GM18909 (cell line): Measurements from ENCODE around the gene SORBS1.

Experiments used
- ATAC-seq: cut with Tn5 transposase; IDR thresholded peaks from one replicate; pipeline ENCODE4 v1.9.1; 2021; ENCODE audit warnings: mild to moderate bottlenecking; ENCODE audit not compliant: unreplicated experiment, poor library complexity

The SORBS1 gene

DNA sequence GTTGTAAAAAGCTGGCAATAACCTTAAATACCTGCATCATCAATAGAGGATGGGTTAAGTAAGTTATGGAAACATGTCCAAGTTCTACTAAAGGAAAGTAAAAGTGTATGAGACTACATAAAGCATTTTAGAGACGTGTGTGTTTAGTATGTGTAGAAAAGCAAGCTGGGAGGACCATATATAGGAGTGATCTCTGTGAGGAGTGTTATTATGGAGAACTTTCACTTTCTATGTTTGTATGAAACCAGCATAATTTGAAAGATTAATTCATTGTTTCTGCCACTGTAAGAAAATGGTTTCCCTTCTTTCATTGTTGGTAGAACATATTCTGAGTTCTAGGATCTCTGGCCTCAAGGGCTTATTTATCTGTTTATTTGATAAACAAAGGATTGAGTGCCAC lies 251.2 kb downstream of the SORBS1 start:
- peak; percentile 48 for ATAC-seq

- no peak for ATAC-seq
These were observed 252.5 kb downstream of the SORBS1 start for GRCh38 chr10:95308389-95309302.

- no peak for ATAC-seq
These were observed 254.3 kb downstream of the SORBS1 start for GRCh38 chr10:95306851-95307250.

- no peak for ATAC-seq
These were observed 254.9 kb downstream of the SORBS1 start for GRCh38 chr10:95306318-95306650.

DNA sequence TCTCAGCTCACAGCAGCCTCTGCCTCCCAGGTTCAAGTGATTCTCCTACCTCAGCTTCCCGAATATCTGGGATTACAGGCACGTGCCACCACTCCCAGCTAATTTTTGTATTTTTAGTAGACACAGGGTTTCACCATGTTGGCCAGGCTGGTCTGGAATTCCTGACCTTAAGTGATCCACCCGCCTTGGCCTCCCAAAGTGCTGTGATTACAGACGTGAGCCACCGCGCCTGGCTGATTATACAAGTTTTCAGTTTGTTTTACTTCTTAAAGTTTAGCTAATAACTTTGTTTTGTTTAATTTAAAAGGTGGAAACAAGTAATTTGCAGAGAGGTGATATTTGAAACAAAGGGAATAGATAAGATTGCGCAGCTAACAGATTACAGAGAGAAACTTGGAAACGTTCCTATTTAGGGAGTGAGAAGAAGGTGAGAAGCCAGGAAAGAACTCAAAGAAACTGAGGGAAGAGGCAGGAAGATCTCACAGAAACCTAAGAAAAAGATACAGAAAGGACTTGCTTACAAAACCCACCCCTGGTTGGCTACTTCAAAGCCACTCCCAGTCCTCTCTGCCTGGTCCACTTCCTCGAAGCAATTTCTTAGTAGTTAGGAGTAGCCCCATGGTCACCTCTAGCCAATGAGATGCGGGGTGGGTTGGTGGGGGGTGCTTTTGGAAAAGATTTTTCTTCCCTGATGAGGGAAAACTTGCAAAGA lies 255.4 kb downstream of the SORBS1 start:
- no peak for ATAC-seq

- ATAC-seq, result no peak
These were observed 256.2 kb downstream of the SORBS1 start for GRCh38 chr10:95304976-95305375.

DNA sequence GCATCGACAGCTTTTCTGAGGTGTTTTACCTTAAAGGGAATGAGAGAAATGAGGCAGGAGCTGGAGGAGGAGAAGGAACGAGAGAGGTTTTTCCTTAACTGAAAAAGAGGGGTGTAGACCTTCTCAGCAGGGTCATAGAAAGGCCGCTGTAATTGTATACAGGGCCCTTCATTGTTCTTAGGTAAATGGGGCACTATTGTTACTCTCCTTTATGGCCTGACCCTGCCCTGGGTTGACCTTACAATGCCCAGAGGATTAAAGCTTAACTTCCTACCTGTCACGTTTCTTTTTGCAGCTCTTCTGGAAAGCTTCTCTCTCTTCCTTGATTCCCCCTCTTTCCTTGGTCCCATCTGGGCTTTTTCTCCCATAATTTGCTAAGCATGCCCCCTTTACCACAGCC lies 256.7 kb downstream of the SORBS1 start:
- ATAC-seq, result no peak

GRCh38 chr10:95303950-95304349 lies 257.2 kb downstream of the SORBS1 start:
- ATAC-seq, result no peak

DNA sequence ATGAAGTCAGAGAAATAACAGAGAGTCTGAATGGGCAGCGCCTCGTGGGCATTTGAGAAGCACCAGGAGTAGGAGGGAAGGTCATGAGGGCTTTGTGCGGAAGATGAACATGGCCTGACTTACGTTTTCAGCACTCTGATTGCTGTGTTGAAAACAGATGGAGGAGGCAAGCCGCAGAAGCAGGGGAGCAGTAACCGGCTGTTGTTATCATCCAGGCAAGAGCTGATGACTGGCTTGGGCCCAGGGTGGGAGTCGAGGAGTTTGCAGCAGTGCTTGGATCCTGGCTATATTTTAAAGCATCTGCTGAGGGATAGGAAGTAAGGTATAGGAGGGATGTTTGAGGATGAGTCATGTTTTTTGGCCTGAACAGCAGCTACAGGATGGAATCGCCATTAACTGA lies 257.6 kb downstream of the SORBS1 start:
- no peak for ATAC-seq

DNA sequence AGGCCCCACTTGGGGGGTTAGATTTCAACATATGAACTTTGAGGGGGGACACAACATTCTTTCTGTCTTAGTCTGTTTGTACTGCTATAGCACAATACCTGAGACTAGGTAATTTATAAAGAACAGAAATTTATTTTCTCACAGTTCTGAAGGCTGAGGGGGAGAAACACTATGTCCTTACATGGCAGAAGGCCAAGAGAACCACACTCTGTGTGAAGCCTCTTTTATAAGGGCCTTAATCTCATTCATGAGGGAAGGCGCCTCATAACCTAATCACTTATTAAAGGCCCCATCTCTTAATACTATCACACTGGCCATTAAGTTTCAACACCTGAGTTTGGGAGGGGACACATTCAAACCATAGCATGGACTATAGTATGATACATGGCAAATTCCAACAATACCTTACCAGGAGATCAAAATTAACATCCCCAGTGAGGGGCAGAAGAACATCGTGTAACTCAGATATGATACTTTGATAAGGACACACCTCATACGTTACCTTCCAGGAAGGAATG lies 261.1 kb downstream of the SORBS1 start:
- no peak for ATAC-seq

DNA sequence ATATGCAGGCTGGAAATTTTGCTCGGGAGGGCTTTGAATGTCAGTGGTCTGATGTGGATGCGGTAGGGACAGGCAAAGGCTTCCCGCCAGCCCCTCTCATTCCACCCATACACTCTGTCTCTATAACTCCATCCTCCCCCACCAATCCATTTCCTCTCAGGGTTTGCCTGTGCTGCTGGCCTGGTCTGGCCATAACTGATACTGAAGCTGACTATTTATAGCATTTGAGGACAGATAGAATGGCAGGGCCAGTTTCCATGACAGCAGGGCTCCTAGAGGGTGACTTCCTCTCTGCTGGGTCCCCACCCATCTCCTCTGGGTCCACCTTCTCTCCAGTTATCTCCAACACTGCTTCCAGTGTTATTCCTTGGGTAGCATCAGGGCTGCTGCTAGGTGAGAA lies 263.8 kb downstream of the SORBS1 start:
- ATAC-seq, result peak; percentile 47

GRCh38 chr10:95296764-95297163 lies 264.4 kb downstream of the SORBS1 start:
- no peak for ATAC-seq

- ATAC-seq, result peak; percentile 84
These were observed 266.0 kb downstream of the SORBS1 start for GRCh38 chr10:95295031-95295755.

DNA sequence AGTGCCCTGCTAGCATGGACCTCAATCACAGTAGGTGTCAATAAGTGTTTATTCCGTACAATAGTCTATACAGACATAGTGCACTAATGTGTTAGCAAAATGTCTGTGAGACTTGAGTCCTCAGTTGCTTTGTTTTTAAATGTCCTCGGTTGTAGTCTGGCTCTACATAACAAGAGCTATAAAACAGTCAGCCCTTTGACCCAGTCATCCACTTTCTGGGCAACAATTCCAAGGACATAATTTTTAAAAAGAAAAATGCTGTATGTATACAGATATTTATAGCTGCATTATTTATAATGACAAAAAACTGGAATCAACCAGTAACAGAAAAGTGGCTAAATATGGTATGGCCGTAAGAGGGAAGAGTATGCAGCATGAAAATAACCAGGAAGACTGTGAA lies 267.5 kb downstream of the SORBS1 start:
- no peak for ATAC-seq

DNA sequence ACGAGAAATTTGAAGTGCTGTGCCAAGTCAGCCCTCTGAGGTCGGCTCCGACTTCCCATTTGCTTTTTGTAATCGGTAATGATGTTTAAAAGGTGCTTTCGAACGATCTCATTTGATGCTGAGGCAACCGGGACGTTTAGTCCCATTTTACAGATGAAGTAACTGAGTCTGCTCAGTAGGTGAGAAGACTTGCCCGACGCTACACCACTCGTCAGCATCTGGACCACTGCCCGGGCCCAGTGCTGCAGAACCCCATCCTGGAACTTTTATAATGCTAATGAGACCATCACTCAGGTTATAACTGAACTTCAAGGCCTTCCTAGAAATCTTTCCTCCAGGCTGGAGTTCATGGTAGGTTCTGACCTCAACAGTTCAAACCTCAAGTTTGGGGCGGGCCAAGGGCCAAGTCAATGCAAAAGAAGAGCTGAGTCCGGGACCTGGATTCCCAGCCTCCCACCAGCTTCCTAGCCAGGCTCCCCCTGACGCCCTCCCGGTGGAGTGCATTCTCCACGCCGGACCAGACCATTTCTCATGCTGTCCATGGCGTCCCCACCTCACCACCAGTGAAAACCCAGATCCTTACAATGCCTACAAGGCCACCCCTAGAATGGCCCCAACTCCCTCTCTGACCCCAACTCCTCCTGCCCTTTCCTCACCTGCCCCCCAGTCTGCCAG lies 269.7 kb downstream of the SORBS1 start:
- ATAC-seq, result no peak

DNA sequence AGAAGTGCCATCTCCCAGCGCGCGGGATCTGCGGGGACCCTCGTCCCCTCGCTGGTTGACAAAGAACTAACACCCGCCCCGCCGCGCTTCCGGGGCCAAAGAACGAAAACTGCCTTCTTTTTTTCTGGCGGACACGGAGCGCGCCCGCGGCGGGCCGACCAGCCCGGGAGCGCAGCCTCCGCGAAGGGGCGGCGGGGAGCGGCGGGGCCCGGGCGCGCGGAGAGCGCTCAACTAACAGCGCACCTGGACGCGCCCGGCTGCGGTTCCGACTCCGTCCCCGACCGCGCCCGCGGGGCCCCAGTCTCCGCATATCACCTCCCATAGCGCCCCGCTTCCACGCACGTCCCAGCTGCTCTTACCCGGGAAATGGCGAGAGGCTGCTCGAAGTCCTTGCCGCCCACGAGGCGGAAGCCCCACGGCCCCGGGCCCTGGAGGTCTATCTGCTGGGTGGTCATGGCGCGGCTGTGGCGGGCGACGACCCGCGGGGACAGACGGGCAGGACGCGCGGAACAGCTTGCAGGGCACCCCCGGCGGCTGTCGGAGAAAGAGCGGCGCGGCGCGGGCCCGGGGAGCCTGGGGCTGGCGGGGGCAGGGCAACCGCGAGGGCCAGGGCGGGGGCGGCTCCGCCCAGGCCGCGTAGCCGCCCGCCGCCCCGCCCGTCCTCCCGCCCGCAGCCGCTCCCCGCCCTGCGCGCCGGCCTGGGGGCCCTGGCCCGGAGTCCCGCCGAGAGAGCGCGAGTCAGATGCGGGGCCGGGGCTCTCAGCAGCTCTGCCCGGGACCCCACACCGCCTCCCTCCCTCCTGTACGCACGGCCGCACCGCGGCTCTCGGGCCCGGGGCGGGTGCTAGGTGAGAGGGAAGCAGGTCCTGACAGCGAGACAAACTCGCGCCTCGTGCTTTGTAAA lies 270.5 kb downstream of the SORBS1 start, which contains the start of gene PDLIM1:
PDLIM1 (minus strand) TSS at position 543 of the 904 bp plus-strand sequence; CDS start at position 455, 88 bp downstream.
- ATAC-seq, result peak; percentile 49

DNA sequence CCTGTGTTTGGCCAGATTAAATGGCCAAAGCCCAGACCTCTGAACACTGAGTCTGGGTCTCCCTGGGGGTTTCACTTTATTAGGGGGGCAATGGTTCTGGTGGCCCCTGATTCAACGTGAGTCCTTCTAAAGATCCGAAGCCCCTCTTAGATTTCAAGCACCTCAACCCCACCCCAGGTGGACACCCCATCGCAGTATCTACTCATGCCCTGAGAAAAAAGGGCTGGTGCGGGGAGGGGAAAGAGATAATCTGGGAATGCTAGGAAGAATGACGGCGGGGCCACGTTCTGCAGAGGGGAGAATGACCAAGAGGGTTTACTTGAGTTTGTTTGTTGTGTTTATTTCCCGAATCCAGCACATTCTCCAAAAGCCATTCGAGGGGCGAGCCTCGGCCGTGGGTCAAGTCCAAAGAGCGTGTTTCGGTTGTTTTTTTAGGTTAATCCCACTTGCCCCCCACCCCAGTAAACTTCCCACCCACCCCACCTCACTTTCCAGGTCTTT lies 271.2 kb downstream of the SORBS1 start:
- ATAC-seq, result no peak

DNA sequence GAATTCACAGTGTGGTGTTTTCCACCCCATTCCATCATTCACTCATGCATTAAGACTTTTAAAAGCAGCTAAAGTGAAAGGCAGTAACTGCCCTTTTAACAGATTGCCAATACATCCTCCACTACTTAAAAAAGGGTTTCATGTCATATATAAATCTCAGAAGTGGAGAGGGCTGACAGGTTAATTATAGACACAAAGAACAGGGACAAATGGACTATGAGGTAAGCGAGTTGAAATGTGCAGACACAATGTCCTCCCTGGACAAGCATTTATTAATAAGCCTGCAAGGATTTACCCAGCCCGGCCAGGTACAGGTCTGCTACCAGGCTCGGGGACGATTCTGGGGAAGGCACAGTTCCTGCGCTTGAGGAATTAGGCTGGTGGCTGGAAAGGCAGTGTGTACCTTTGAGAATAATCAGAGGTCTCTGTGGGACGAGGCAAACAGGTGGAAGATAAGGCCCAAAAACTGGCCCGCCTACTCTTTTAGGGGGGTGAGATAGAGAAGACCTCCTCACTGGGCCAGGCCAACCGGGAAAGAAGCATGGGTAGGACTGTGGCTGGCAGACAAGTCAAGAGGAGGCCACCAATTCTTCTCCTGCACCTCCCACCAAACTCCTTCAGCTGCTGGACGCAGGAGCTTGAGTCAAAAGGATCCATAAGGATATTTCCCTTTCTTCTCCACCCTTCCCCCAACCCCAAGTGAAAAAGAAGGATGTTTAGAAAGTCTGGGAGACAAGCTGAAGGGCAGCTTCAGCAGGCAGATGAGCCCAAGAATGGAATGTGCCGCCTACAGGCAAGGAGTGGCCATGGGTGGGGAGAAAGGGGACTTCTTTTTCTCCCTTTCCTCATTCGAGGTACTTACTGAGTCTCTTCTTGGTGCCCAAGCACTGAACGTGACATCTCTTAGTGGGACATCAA lies 271.9 kb downstream of the SORBS1 start:
- no peak for ATAC-seq
